HG03039 (cell line): ENCODE measurements around the gene MARCHF7.

Experiments used
- ATAC-seq: cut with Tn5 transposase; IDR thresholded peaks from one replicate; pipeline ENCODE4 v1.9.1; 2021; ENCODE audit warnings: mild to moderate bottlenecking, moderate library complexity; ENCODE audit not compliant: unreplicated experiment

Gene MARCHF7

GRCh38 chr2:159760326-159760725 is 48.0 kb downstream of the MARCHF7 start:
- no peak for ATAC-seq

- no peak for ATAC-seq
Measured at GRCh38 chr2:159762075-159762474, 49.8 kb downstream of the MARCHF7 start.
